Activated naive CD4-positive, alpha-beta T cell treated with anti-CD3 and anti-CD28 coated beads for 36 hours (primary cell): ENCODE measurements around the gene ATP2B2. TPM values are rescaled to one million over a fixed set of nuclear protein-coding genes. Genes with fewer than 3 reads are reported as not detected.

Experiments used
- CTCF ChIA-PET: fragments of 350-600 bp; sonication (Branson Sonifier 250); formaldehyde crosslinking; loops from one replicate; lab custom pipeline; 2021; ENCODE audit warnings: antibody characterized with exemption; lab: Charles Lee
- DNase-seq: peaks from one replicate; pipeline ENCODE4 v3.0.0-alpha.2; 2020
- H3K27ac Mint-ChIP-seq: one replicate; pipeline ENCODE4 v1.8.0; 2021; ENCODE audit warnings: mild to moderate bottlenecking, mixed read lengths
- H3K27me3 Mint-ChIP-seq: one replicate; pipeline ENCODE4 v1.8.0; 2021; ENCODE audit warnings: low read depth, mixed read lengths
- H3K36me3 Mint-ChIP-seq: one replicate; pipeline ENCODE4 v1.8.0; 2021; ENCODE audit warnings: low read depth, mixed read lengths
- H3K4me1 Mint-ChIP-seq: one replicate; pipeline ENCODE4 v1.8.0; 2021; ENCODE audit warnings: low read depth, mixed read lengths
- H3K4me3 Mint-ChIP-seq: one replicate; pipeline ENCODE4 v1.8.0; 2021; ENCODE audit warnings: mild to moderate bottlenecking, moderate library complexity, mixed read lengths
- H3K9me3 Mint-ChIP-seq: one replicate; pipeline ENCODE4 v1.8.0; 2021; ENCODE audit warnings: mixed read lengths
- intact Hi-C: fragments of 100-400 bp; cut with micrococcal nuclease; formaldehyde crosslinking; loops from one replicate; pipeline ENCODE4 v1.15.1; 2023
- total RNA-seq, 2 experiments: library from RNA; stranded (reverse); gene quantifications; one replicate each; pipeline ENCODE4 v1.2.3, GENCODE V29; 2021

Gene ATP2B2
- total RNA-seq, 2 experiments from 2014 or later, result not detected

DNA sequence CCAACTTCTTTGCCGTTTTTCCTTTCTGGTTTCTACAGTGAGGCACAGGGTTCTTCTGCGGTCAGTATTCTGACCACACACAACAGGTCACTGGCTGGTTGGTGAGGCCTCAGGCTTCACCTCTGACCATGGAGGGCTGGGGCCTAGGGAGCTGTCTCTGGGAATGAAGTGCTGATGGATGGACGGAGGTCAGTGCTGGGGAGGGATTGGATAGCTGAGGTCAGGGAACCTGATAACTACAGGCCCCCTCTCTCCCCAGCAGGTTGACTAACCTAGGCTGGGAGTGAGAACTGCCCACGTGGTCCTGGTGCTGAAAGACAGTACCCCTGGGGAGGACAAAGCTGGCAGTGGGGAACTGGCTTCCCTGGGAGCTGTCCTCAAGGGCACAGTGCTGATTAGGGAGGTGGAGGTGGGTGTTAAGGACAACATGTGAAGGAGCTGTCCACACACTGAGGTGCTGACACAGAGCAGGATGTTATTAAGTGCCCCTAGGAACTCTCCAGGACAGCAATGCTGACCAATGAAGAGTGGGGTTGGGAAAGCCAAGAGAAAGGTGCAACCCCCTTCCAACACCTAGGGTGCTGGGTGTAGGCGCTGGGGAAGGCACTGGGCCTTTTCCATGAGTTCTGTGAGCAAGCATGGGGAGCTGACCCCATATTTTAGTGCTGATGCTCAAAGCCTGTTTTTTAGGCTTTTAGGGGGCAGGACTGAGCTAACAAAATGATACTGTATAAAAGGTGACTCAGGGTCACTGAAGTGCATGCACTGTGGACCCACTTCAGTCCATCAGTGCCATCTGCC is 45.2 kb downstream of the ATP2B2 start:
- peak; percentile 86 for DNase-seq
- H3K9me3 Mint-ChIP-seq, result no peaks in the 10 kb centered on the region
- H3K4me3 Mint-ChIP-seq, result no peak overlapping the region
- no peak overlapping the region for H3K27ac Mint-ChIP-seq
- no peaks in the 10 kb centered on the region for H3K36me3 Mint-ChIP-seq
- intact Hi-C loops, result loop anchor here (5.0 kb wide), 1 partner anchor 292 kb away; no protein-coding TSS in a partner anchor
- H3K27me3 Mint-ChIP-seq, result no peaks in the 10 kb centered on the region
- CTCF ChIA-PET, result no interaction called here
- no peaks in the 10 kb centered on the region for H3K4me1 Mint-ChIP-seq

GRCh38 chr3:10457560-10457959 is 47.8 kb downstream of the ATP2B2 start:
- no peaks in the 10 kb centered on the region for H3K36me3 Mint-ChIP-seq
- intact Hi-C loops, result no loop called here
- H3K4me3 Mint-ChIP-seq, result no peak overlapping the region

GRCh38 chr3:10456981-10457380 is 48.4 kb downstream of the ATP2B2 start:
- Mint-ChIP-seq H3K36me3 (no peaks in the 10 kb centered on the region), H3K4me1 (no peaks in the 10 kb centered on the region), H3K27ac (no peak overlapping the region), H3K9me3 (no peaks in the 10 kb centered on the region), H3K27me3 (peaks cover 2% of the 10 kb centered on the region), H3K4me3 (no peak overlapping the region)
- DNase-seq, result no peak
- intact Hi-C loops, result no loop called here
- CTCF ChIA-PET, result interaction anchor here (0.6 kb wide), 1 partner anchor 137 kb away, joined by 3 read pairs; no protein-coding TSS in a partner anchor

More at GRCh38 chr3:10457560-10457959, 47.8 kb downstream of the ATP2B2 start:
- CTCF ChIA-PET, result interaction anchor here (1.1 kb wide), 1 partner anchor 38 kb away, joined by 3 read pairs; no protein-coding TSS in a partner anchor
- DNase-seq, result no peak
- Mint-ChIP-seq H3K27ac (no peak overlapping the region), H3K4me1 (no peaks in the 10 kb centered on the region), H3K9me3 (no peaks in the 10 kb centered on the region), H3K27me3 (peaks cover 2% of the 10 kb centered on the region)

DNA sequence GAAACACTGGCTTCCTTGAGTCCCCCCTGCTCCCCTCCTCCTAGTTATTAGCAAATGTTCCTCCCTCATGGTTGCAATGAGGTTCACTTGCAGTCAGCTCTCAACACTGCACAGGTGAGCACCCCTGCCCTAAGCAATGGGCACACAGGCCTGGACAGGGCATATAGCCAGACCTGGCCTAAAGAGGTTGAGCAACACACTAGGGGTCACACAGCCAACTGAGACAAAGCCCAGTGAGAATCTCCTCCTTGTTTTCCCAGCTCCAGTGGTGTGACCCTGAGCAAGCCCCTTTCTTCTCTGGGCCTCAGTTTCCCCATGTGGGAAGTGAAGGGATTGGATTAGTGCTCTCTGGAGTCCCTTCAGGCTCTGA is 49.9 kb downstream of the ATP2B2 start:
- DNase-seq, result no peak
- Mint-ChIP-seq H3K27me3 (peaks cover 2% of the 10 kb centered on the region), H3K4me3 (no peak overlapping the region), H3K9me3 (no peaks in the 10 kb centered on the region), H3K36me3 (no peaks in the 10 kb centered on the region), H3K4me1 (no peaks in the 10 kb centered on the region), H3K27ac (no peak overlapping the region)
- intact Hi-C loops, result no loop called here
- CTCF ChIA-PET, result no interaction called here

DNA sequence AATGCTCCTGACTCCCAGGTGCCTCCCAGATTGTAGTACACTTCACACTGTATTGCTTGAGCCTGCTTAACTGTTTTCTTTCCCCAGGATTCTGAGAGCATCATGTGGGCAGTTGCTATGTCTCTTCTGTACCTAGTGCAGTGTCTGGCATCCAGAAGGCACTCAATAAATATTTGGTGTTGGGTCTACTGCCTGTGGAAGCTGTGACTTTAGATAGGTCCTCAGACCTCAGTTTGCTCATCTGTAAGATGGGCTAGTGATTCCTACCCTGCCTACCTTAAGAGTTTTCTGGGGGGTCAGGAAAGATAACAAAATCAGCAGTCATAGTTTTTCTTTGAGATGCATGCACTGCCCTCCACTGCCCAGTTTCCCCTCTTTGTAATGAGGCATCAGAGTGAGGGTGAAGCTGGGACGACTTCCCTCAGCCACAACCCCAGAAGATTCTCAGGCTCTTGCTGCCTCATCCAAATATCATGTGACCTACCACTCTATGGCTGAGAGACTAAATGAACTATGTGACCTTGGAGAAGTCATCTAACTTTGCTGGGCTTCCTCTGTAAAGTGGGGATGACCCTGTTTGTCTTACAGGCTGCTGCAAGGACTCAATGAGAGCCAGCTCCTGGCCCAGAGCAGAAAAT is 50.4 kb downstream of the ATP2B2 start:
- H3K4me1 Mint-ChIP-seq, result no peaks in the 10 kb centered on the region
- DNase-seq, result no peak
- H3K4me3 Mint-ChIP-seq, result no peak overlapping the region
- CTCF ChIA-PET, result no interaction called here
- peaks cover 6% of the 10 kb centered on the region for H3K27me3 Mint-ChIP-seq
- H3K36me3 Mint-ChIP-seq, result no peaks in the 10 kb centered on the region
- H3K27ac Mint-ChIP-seq, result no peak overlapping the region
- H3K9me3 Mint-ChIP-seq, result no peaks in the 10 kb centered on the region
- intact Hi-C loops, result no loop called here

DNA sequence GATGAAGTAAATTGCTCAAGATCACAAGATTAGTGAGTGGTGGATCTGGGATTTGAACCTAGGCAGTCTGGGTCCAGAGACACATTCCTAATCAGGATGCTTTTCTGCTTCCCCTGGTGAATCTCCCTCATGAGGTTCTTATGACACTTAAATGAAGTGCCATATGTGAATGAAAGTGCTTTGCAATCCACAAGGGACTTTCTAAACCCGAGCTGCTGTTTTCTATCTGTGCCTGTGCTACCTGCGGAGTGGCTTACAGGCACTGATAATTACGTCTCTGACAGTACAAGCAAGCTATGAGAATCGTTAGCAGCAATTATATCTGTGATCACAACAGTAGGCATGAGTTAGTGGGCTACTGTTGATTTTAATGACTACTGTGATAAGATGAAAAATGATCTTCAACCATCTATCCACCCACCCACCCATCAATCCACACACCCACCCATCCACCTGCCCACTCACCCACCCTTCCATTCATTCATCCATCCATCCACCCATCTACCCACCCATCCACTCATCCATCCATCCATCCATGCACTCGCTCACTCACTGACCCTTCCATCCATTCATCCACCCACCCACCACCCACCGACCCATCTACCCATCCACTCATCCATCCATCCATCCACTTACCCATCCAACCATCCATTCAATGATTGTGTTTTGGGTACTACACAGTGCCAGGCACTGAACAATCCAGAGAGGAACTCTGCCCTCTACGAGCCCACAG is 51.8 kb downstream of the ATP2B2 start:
- CTCF ChIA-PET, result interaction anchor here (1.0 kb wide), 1 partner anchor 110 kb away, joined by 3 read pairs; no protein-coding TSS in a partner anchor
- no peak overlapping the region for H3K27ac Mint-ChIP-seq
- H3K4me3 Mint-ChIP-seq, result no peak overlapping the region
- H3K9me3 Mint-ChIP-seq, result no peaks in the 10 kb centered on the region
- H3K27me3 Mint-ChIP-seq, result peaks cover 6% of the 10 kb centered on the region
- H3K36me3 Mint-ChIP-seq, result no peaks in the 10 kb centered on the region
- DNase-seq, result no peak
- H3K4me1 Mint-ChIP-seq, result no peaks in the 10 kb centered on the region
- intact Hi-C loops, result no loop called here

DNA sequence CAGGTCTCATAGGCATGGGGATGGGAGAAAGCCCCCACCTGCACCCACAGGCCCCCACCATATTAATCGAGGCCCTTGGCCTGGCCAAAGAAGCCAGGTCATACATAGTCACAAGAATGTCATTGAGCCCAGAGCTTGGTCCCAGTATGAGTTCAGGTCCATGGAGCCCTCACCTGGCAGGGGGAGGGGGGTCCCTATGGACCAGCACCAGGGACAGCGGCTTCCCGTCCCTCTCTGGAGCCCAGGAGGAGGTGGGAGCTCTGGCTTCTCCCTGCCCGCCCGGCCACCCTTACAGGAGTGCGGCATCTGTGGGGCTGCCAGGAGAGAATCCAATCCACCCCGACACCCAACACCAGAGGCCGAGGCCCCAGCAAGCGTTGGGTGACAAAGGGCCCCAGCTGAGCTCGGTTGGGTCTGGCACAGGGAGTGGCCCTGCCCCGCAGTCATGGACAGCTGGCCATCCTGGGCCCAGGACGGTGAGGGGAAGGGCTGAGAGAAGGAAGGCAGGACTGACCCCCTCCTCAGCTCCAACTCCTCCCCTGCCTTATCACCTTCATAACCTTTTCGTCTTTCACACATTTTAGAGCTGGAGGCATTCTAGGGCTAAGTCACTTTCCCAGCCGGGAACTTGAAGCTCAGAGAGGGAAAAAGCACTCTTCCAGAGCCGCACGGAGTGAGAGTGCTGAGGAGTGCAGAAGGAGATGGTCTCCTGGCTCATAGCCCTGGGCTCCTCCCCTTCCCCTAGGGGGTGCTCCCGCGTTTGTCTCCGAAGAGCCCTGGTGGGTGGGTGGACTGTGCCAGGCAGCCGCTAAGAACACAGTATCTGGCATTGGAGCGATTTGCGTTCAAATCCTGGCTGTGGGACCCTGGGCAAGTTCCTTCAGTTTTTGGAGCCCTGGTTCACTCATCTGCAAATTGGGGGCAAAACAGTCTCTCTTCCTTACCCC is 54.6 kb downstream of the ATP2B2 start:
- CTCF ChIA-PET, result interaction anchor here (0.5 kb wide), 1 partner anchor 27 kb away, joined by 3 read pairs; no protein-coding TSS in a partner anchor
- Mint-ChIP-seq H3K4me3 (no peak overlapping the region), H3K27me3 (peaks cover 6% of the 10 kb centered on the region), H3K36me3 (no peaks in the 10 kb centered on the region), H3K4me1 (no peaks in the 10 kb centered on the region), H3K27ac (no peak overlapping the region), H3K9me3 (no peaks in the 10 kb centered on the region)
- no peak for DNase-seq
- intact Hi-C loops, result no loop called here

DNA sequence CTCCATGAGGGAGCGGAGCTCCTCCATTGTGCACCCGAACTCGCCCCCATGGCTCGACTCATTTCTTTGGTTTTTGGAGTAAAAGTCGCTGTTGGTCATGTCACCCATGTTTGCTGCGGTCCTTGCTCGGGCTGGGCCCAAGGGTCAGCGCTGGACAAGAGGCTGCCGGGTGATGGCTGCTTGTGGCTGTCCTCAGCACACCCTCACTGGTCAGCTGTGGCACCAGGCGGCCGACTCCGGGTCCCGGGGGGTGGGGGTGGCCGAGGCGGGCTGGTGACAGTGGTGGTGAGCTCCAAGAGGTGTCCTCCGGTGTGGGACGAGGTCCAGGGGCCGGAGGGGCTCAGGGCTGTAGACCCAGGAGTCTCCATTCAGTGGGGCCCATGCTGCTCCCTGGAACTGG is 56.0 kb downstream of the ATP2B2 start:
- H3K36me3 Mint-ChIP-seq, result no peaks in the 10 kb centered on the region
- no peaks in the 10 kb centered on the region for H3K9me3 Mint-ChIP-seq
- H3K27me3 Mint-ChIP-seq, result peaks cover 4% of the 10 kb centered on the region
- no peak overlapping the region for H3K27ac Mint-ChIP-seq
- CTCF ChIA-PET, result interaction anchor here (1.2 kb wide), 1 partner anchor 32 kb away, joined by 3 read pairs; no protein-coding TSS in a partner anchor
- no peak overlapping the region for H3K4me3 Mint-ChIP-seq
- intact Hi-C loops, result no loop called here
- peaks cover under 1% of the 10 kb centered on the region for H3K4me1 Mint-ChIP-seq
- no peak for DNase-seq

GRCh38 chr3:10448544-10448943 is 56.8 kb downstream of the ATP2B2 start:
- H3K9me3 Mint-ChIP-seq, result no peaks in the 10 kb centered on the region
- CTCF ChIA-PET, result interaction anchor here (1.2 kb wide), 1 partner anchor 31 kb away, joined by 3 read pairs; no protein-coding TSS in a partner anchor
- H3K4me3 Mint-ChIP-seq, result no peak overlapping the region
- intact Hi-C loops, result no loop called here
- no peak for DNase-seq
- peaks cover 2% of the 10 kb centered on the region for H3K4me1 Mint-ChIP-seq
- H3K36me3 Mint-ChIP-seq, result no peaks in the 10 kb centered on the region
- H3K27me3 Mint-ChIP-seq, result peaks cover 4% of the 10 kb centered on the region
- H3K27ac Mint-ChIP-seq, result no peak overlapping the region

DNA sequence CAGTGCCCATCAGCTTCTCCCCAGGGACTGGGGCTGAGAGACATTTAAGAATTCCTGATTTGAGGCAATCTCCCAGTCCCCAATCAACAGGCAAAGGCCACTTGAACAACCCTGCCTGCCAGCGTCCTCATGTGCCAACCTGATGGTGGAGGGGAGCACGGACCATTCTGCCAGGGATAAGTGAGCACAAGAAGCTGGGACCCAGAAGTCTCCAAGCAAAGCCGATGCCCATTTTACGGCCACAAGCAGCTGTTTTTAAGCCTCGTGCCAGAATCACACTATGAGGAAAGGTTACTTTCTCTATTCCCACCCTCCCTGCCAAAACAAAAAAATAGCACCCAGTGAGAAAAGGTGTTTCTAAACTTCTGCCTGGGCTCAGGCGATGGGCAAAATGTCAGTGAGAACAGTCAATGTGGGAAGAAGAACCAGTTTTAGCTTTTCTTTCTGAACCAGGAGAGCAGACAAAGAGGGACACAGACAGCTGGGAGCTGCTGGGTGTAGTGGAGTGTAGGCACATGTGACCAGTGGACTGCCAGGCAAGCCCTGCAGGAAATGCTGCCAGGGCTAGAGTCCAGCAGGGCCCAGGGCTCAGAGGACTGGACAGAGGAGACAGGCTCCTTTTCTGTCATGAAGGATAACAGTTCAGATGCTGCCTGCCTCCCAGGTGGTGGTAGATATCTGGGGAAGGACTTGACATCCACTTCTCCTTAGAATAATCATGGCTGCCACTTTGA is 57.7 kb downstream of the ATP2B2 start:
- H3K27ac Mint-ChIP-seq, result no peak overlapping the region
- H3K27me3 Mint-ChIP-seq, result peaks cover 4% of the 10 kb centered on the region
- H3K4me1 Mint-ChIP-seq, result peaks cover 2% of the 10 kb centered on the region
- no peak overlapping the region for H3K4me3 Mint-ChIP-seq
- no peaks in the 10 kb centered on the region for H3K36me3 Mint-ChIP-seq
- DNase-seq, result no peak
- no peaks in the 10 kb centered on the region for H3K9me3 Mint-ChIP-seq
- intact Hi-C loops, result no loop called here
- CTCF ChIA-PET, result no interaction called here

DNA sequence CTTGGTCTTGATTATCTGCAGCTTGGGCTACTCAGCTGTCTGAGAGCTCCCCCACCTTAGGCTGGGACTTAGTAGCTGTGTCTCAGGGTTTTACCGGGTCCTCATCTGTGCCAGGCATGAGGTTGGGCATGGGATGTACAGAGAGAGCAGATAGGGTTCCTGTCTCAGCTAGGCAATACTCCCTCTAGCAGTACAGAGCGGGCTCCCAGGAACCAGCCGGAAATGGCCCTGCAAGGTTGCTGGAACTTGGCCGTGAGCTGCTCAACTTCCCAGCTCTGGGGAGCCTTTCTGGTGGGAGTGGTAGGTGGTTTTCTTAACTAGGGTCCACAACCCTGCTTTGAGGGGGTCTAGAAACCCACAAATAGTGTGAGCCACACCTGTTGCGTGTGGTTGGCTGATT is 58.3 kb downstream of the ATP2B2 start:
- Mint-ChIP-seq H3K36me3 (no peaks in the 10 kb centered on the region), H3K9me3 (no peaks in the 10 kb centered on the region), H3K27ac (no peak overlapping the region), H3K4me1 (peaks cover 2% of the 10 kb centered on the region), H3K4me3 (no peak overlapping the region), H3K27me3 (peaks cover 4% of the 10 kb centered on the region)
- DNase-seq, result no peak
- intact Hi-C loops, result no loop called here
- CTCF ChIA-PET, result no interaction called here
